Mucosa of stomach (tissue), 1 donor: Measurements from ENCODE around the gene NRSN2.
"Not testable (repeated sequence)": the region's sequence is repeated elsewhere in the genome, so short reads cannot be mapped to it uniquely, and the experiment has no call there.

Experiments
- H3K27me3 ChIP-seq: one replicate; pipeline ENCODE4 v1.7.0; 2013; ENCODE audit warnings: mild to moderate bottlenecking, low read length; ENCODE audit not compliant: control insufficient read depth, insufficient read depth
- H3K36me3 ChIP-seq: one replicate; pipeline ENCODE4 v1.7.0; 2013; ENCODE audit warnings: low read length; ENCODE audit not compliant: control insufficient read depth, insufficient read depth
- H3K4me1 ChIP-seq: one replicate; pipeline ENCODE4 v1.7.0; 2013; ENCODE audit warnings: mild to moderate bottlenecking, low read length; ENCODE audit not compliant: control insufficient read depth, insufficient read depth
- H3K4me3 ChIP-seq: one replicate; pipeline ENCODE4 v1.7.0; 2013; ENCODE audit warnings: low read length
- H3K9ac ChIP-seq: one replicate; pipeline ENCODE4 v1.7.0; 2013; ENCODE audit warnings: mild to moderate bottlenecking, low read length, moderate library complexity
- H3K9me3 ChIP-seq: one replicate; pipeline ENCODE4 v1.7.0; 2013; ENCODE audit warnings: mild to moderate bottlenecking, low read length, moderate library complexity; ENCODE audit not compliant: control insufficient read depth
- donor health status: Pancreatic carcinoma.

NRSN2 gene

GRCh38 chr20:364905-365794 is 18.2 kb downstream of the NRSN2 start:
- Histone ChIP-seq H3K4me1 (peaks cover 7% of the 10 kb centered on the region), H3K36me3 (no peaks in the 10 kb centered on the region), H3K9me3 (no peaks in the 10 kb centered on the region), H3K4me3 (no peak overlapping the region), H3K9ac (no peak overlapping the region), H3K27me3 (no peaks in the 10 kb centered on the region)

DNA sequence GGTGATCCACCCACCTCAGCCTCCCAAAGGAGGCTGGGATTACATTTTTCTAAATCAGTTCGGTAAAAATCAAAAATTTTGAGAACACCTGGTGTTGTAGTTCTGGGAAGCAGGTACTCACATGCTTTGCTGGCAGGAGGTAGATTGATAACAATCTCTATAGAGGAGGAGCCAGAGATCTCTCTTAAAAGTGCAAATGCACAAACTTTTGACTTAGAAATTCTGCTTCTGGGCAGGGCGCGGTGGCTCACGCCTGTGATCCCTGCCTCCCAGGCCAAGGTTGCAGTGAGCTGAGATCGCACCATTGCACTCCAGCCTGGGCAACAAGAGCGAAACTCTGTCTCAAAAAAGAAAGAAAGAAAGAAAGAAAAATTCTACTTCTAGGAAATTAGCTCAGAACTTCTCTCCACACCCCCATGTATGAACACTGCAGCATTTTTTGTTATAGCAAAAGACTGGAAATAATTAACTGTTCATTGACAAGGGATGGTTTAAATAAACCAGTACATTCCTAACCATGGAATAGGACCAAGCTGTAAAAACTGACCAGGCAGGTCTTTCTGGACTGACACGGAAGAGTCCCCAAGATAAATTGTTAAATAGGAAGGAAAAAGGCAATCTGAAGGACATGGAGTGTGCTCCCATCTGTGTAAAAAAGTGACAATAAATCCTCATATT is 19.3 kb downstream of the NRSN2 start:
- Histone ChIP-seq H3K27me3 (no peaks in the 10 kb centered on the region), H3K36me3 (no peaks in the 10 kb centered on the region), H3K9me3 (no peaks in the 10 kb centered on the region), H3K4me1 (peaks cover 7% of the 10 kb centered on the region), H3K4me3 (no peak overlapping the region), H3K9ac (no peak overlapping the region)

DNA sequence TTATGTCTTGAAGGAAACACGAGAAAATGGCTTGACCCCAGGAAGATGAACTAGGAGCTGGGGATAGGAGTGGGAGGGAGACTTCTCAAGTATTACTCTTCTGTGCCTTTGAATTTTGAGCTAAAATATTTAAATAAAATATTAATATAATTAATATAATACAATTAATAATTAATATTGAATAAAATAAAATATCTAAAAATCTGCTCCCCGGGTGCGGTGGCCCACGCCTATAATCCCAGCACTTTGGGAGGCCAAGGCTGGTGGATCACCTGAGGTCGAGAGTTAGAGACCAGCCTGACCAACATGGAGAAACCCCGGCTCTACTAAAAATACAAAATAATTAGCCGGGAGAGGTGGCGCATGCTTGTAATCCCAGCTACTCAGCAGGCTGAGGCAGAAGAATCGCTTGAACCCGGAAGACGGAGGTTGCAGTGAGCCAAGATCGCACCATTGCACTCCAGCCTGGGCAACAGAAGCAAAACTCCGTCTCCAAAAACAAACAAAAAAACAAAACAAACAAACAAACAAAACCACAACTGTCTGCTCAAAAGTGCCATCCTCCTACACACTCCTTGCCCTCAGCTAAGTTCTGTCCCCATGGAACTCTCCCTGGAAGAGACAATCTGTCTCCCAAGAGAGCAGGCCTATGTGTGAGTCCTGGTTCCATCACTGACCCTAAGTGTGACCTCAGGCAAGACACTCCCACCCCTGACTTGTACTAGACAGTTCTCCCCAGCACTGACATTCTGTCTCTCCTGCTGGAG is 20.0 kb downstream of the NRSN2 start:
- peaks cover 7% of the 10 kb centered on the region for H3K4me1 ChIP-seq
- no peaks in the 10 kb centered on the region for H3K9me3 ChIP-seq
- no peak overlapping the region for H3K4me3 ChIP-seq
- no peak overlapping the region for H3K9ac ChIP-seq
- H3K36me3 ChIP-seq = no peaks in the 10 kb centered on the region
- H3K27me3 ChIP-seq = no peaks in the 10 kb centered on the region

- Histone ChIP-seq H3K36me3 (no peaks in the 10 kb centered on the region), H3K9me3 (no peaks in the 10 kb centered on the region), H3K9ac (no peak overlapping the region), H3K4me1 (peaks cover 7% of the 10 kb centered on the region), H3K4me3 (no peak overlapping the region), H3K27me3 (no peaks in the 10 kb centered on the region)
Observed at GRCh38 chr20:367486-367887, 20.6 kb downstream of the NRSN2 start.

DNA sequence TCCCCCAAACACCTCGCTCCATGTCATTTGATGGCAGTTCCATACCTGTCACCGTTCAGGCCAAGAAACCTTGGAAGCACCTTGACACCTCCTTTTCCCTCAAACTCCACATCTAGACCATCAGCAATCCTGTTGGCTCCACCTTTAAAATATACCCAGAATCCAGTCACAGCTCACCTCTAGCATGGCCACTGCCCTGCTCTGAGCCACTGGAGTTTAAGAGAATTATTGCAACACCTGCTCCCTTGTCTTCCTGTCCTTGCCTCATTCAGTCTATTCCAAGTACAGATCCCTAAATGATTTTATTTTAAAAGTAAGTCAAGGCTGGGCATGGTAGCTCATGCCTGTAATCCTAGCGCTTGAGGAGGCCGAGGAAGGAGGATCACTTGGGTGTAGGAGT is 22.0 kb downstream of the NRSN2 start:
- Histone ChIP-seq H3K36me3 (no peaks in the 10 kb centered on the region), H3K9me3 (no peaks in the 10 kb centered on the region), H3K9ac (no peak overlapping the region), H3K27me3 (no peaks in the 10 kb centered on the region), H3K4me1 (peaks cover 7% of the 10 kb centered on the region), H3K4me3 (no peak overlapping the region)

GRCh38 chr20:370151-370600 is 23.3 kb downstream of the NRSN2 start:
- H3K9ac ChIP-seq = no peak overlapping the region
- H3K9me3 ChIP-seq = no peaks in the 10 kb centered on the region
- H3K4me3 ChIP-seq = no peak overlapping the region
- no peaks in the 10 kb centered on the region for H3K36me3 ChIP-seq
- no peaks in the 10 kb centered on the region for H3K27me3 ChIP-seq
- peaks cover 7% of the 10 kb centered on the region for H3K4me1 ChIP-seq

GRCh38 chr20:370977-371754 is 24.3 kb downstream of the NRSN2 start:
- Histone ChIP-seq H3K9ac (no peak overlapping the region), H3K36me3 (no peaks in the 10 kb centered on the region), H3K9me3 (no peaks in the 10 kb centered on the region), H3K27me3 (no peaks in the 10 kb centered on the region), H3K4me3 (no peak overlapping the region), H3K4me1 (peaks cover 7% of the 10 kb centered on the region)

GRCh38 chr20:371755-372542 is 25.0 kb downstream of the NRSN2 start:
- Histone ChIP-seq H3K4me1 (peaks cover 7% of the 10 kb centered on the region), H3K9me3 (no peaks in the 10 kb centered on the region), H3K27me3 (no peaks in the 10 kb centered on the region), H3K36me3 (no peaks in the 10 kb centered on the region), H3K9ac (no peak overlapping the region), H3K4me3 (no peak overlapping the region)

GRCh38 chr20:372543-373082 is 25.7 kb downstream of the NRSN2 start:
- not testable (repeated sequence) for H3K9me3 ChIP-seq, H3K4me3 ChIP-seq, H3K9ac ChIP-seq, H3K27me3 ChIP-seq, H3K4me1 ChIP-seq, H3K36me3 ChIP-seq

DNA sequence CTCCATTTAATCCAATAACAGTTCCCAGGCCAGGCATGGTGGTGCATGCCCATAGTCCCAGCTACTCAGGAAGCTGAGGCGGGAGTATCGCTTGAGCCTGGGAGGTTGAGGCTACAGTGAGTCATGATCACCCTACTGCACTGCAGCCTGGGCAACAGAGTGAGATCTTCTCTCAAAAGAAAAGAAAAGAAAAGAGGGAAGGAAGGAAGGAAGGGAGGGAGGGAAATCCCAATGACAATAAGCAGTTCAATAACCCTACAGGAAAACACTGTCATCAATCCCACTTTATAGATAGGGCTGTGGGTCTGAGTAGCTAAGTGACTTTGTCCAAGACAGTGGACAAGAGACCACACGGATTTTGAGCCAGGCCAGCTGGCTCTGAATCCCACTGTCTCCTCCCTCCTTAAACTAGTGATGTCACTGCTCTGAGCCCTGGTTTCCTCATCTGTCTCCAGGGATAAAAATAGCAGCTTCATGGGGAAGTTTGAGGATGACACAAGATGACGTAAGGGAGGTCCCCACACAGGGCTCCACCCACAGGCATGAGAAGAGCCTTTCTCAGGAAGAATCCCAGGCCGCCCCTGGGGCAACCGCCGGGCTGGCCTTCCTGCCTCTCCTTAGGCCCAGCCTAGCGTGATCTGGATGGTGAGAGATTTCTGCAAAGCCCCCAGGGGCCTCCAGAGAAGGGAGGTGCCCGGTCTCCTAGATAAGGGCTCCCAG is 26.4 kb downstream of the NRSN2 start:
- H3K27me3 ChIP-seq = no peaks in the 10 kb centered on the region
- peaks cover 7% of the 10 kb centered on the region for H3K4me1 ChIP-seq
- H3K36me3 ChIP-seq = no peaks in the 10 kb centered on the region

More for the DNA sequence above, 26.4 kb downstream of the NRSN2 start:
- Histone ChIP-seq H3K9me3 (no peaks in the 10 kb centered on the region), H3K9ac (no peak overlapping the region), H3K4me3 (no peak overlapping the region)
